ENCODE measurements around the gene GAS2L1.
"Not testable (repeated sequence)": the region's sequence is repeated elsewhere in the genome, so short reads cannot be mapped to it uniquely, and the experiment has no call there.

DNA sequence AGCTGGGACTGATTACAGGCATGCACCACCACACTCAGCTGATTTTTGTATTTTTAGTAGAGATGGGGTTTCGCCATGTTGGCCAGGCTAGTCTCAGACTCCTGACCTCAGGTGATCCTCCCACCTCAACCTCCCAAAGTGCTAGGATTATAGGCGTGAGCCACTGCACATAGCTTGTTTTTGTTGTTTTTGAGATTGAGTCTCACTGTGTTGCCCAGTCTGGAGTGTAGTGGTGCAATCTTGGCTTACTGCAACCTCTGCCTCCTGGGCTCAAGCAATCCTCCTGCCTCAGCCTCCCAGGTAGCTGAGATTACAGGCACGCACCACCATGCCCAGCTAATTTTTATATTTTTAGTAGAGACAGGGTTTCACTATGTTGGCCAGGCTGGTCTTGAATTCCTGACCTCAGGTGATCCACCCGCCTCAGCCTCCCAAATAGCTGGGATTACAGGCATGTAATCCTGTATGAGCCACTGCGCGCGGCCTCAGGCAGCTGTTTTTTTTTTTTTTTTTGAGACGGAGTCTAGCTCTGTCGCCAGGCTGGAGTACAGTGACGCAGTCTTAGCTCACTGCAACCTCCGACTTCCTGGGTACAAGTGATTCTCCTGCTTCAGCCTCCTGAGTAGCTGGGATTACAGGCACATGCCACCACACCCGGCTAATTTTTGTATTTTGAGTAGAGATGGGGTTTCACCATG is 50.9 kb downstream of the GAS2L1 start:
- TF ChIP-seq, protein P1, sequence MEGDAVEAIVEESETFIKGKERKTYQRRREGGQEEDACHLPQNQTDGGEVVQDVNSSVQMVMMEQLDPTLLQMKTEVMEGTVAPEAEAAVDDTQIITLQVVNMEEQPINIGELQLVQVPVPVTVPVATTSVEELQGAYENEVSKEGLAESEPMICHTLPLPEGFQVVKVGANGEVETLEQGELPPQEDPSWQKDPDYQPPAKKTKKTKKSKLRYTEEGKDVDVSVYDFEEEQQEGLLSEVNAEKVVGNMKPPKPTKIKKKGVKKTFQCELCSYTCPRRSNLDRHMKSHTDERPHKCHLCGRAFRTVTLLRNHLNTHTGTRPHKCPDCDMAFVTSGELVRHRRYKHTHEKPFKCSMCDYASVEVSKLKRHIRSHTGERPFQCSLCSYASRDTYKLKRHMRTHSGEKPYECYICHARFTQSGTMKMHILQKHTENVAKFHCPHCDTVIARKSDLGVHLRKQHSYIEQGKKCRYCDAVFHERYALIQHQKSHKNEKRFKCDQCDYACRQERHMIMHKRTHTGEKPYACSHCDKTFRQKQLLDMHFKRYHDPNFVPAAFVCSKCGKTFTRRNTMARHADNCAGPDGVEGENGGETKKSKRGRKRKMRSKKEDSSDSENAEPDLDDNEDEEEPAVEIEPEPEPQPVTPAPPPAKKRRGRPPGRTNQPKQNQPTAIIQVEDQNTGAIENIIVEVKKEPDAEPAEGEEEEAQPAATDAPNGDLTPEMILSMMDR (IDR thresholded peaks at IDR 0.05): not testable (repeated sequence)
- not testable (repeated sequence) for TF ChIP-seq POLR2A, POLR2AphosphoS5 (IDR thresholded peaks at IDR 0.05)
